ENCODE results near the gene NOL6.
"Not testable (repeated sequence)": the region's sequence is repeated elsewhere in the genome, so short reads cannot be mapped to it uniquely, and the experiment has no call there.

Gene NOL6

GRCh38 chr9:33430942-33431341 is 42.8 kb downstream of the NOL6 start:
- DNase-seq = no peak

DNA sequence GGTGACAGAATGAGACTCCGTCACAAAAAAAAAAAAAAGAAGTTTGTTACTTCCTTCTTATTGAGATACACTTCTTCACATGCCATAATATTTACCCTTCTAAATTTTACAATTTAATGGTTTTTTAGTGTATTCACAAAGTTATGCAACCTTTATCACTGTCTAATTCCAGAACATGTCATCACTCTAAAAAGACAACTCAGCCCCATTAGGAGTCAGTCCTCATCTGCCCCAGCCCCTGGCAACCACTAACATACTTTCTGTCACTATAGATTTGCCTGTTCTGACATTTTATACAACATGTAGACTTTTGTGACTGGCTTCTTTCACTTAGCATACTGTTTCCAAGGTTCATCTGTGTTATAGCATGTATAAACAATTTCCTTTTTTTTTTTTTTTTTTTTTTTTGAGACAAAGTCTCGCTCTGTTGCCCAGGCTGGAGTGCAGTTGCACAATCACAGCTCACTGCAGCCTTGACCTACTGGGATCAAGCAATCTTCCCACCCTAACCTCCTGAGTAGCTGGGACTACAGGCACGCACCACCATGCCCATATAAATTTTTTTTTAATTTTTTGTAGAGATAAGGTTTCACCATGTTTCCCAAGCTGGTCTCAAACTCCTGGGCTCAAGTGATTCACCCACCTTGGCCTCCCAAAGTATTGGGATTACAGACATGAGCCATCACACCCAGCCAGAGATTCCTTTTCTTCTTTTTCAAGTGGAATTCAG is 44.3 kb downstream of the NOL6 start:
- no peak for DNase-seq

- DNase-seq = no peak
Measured at GRCh38 chr9:33426843-33427293, 46.9 kb downstream of the NOL6 start.

- DNase-seq = no peak
Measured at GRCh38 chr9:33425128-33425533, 48.6 kb downstream of the NOL6 start.

GRCh38 chr9:33424492-33424891 is 49.2 kb downstream of the NOL6 start:
- not testable (repeated sequence) for DNase-seq

GRCh38 chr9:33424043-33424442 is 49.7 kb downstream of the NOL6 start:
- not testable (repeated sequence) for DNase-seq

DNA sequence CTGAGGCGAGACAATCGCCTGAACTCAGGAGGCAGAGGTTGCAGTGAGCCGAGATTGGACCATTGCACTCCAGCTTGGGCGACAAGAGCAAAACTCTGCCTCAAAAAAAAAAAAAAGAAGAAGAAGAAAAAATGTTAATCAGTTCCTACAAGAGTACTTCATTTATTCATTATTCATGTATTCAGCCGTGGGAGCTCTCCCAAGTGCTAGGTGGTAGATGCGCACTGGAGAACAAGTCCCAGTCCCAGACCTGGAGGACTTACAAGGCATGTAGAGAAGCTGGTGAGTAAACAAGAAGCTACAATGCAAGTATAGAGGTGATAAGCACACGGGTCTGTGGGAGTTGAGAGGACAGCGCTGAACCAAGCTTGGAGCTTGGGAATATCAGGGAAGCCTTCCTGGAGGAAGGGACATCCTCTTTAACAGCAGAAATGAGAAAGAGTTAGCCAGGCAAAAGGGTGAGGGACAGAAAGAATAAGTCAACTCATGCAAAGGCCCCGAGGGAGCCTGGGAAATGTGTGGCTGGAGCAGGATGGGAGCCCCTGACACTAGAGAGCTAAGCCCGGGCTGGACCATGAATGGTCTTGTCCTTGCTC is 53.9 kb downstream of the NOL6 start:
- no peak for DNase-seq

GRCh38 chr9:33418090-33418489 is 55.6 kb downstream of the NOL6 start:
- DNase-seq = no peak

DNA sequence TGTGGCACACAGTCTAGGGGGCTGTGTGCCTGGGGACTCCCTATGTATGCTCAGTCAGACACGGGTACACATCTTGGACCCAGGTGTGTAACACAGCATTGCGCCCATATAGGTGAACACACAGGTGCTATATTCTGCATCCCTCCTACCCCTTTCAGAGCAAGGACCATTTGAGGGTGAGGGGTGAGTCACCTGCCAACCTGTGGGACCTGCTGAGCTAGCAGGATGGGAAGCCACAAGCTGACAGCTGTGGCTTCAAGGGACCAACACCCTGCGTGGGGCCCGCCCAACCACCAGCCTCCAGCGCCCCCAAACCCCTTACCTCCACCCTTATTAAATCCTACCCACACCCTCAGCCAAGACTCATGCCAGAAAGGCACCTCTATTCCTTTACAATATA is 56.7 kb downstream of the NOL6 start:
- DNase-seq = peak; percentile 18

DNA sequence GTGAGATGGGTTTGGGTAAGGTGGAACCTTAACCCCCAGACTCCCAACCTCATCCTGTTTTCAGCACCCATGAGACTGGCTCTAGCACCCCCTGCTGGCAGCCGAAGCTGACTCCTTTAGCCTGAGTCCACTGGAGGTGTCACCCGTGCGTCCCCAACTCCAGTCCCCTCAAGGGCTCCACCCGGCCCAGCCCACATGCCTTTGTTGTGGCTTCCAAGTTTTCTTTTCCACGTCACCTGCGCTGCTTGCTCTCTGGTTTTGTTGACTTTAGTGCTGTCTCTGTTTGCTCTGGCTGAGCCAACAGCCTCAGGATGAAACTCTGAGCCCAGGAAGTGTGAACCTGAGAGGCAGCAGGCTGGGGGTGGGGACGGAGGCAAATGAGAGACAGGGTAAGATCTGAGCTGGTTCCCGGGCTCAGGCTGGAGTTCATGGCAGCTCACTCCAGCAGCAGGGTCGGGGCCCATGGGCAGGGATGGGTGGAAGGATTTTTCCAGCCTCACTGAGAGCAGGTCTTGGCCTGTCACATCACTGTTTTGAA is 58.2 kb downstream of the NOL6 start:
- DNase-seq = peak; percentile 94

DNA sequence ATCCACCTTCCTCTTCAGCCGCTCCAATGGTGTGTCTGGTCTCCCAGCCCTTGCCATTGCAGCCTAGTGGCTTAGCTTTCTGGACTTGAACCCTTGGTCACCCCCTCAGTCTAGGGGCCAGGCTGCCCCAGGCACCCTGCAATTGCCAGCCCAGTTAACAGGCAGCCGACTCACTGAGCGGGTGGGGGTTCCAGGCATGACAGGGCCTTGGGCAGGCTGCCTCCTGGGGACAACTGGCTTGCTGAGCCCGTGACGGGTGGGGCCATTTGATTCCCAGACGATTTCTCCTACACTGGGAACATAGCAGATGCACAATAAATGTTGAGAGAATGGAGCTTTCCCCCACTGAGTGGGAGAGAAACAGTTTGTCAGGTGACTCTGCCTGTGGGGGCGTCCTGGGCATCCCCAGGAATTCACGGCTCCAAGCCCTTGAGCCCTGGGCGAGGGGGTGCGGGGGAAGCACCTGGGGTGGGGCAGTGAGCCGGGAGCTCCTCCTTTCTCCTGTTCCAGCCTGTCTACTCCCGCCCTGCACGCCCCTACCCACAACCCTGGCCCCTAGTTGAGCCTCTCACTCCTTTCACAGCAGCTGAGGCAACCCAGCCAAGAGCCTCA is 58.7 kb downstream of the NOL6 start:
- DNase-seq = no peak

DNA sequence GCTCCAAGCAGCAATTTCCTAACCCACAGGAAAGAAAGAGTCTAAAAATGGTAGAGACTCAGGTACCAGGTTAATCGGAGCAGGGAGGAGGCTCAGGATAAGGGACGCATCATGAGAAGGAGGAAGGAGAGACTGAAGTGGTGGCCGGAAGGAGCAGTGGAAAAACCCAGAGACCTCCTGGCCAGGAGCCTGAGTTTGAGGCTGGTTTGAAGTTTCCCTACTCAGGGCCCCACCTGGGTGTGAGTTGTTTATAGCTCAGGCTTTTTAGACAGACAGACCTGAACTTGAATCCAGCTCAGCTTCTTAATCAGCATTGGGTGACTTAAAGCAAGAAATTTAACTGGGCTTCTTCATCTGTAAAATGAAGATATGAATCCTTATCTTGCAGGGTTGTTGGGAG is 59.5 kb downstream of the NOL6 start:
- DNase-seq = no peak
